ENCODE measurements around the gene KIAA1210. TPM values are rescaled to one million over a fixed set of nuclear protein-coding genes. Genes with fewer than 3 reads are reported as not detected.

Gene KIAA1210
- total RNA-seq, 1 donor from 2014 or later = not detected

- Mint-ChIP-seq H3K4me3 (ENCODE audit: unreplicated experiment) (no peak overlapping the region), H3K4me1 (ENCODE audit: low read depth) (no peaks in the 10 kb centered on the region), H3K36me3 (ENCODE audit: low read depth) (no peaks in the 10 kb centered on the region), H3K27ac (ENCODE audit: unreplicated experiment) (no peak overlapping the region), H3K9me3 (ENCODE audit: low read depth) (peaks cover 16% of the 10 kb centered on the region), H3K27me3 (ENCODE audit: low read depth) (peaks cover 11% of the 10 kb centered on the region)
- no peak for DNase-seq (ENCODE audit: low spot score)
- TF ChIP-seq CTCF (IDR thresholded peaks at IDR 0.05) = no peak
Measured at GRCh38 chrX:119087121-119087520, 40.5 kb downstream of the KIAA1210 start.

GRCh38 chrX:119084766-119085165, 42.8 kb downstream of the KIAA1210 start:
- no peak for DNase-seq (ENCODE audit: low spot score)
- no peak for TF ChIP-seq CTCF (IDR thresholded peaks at IDR 0.05)
- H3K36me3 Mint-ChIP-seq (ENCODE audit: low read depth) = no peaks in the 10 kb centered on the region
- peaks cover 3% of the 10 kb centered on the region for H3K27me3 Mint-ChIP-seq (ENCODE audit: low read depth)
- no peak overlapping the region for H3K4me3 Mint-ChIP-seq (ENCODE audit: unreplicated experiment)
- no peak overlapping the region for H3K27ac Mint-ChIP-seq (ENCODE audit: unreplicated experiment)
- H3K9me3 Mint-ChIP-seq (ENCODE audit: low read depth) = peaks cover 7% of the 10 kb centered on the region
- H3K4me1 Mint-ChIP-seq (ENCODE audit: low read depth) = no peaks in the 10 kb centered on the region

DNA sequence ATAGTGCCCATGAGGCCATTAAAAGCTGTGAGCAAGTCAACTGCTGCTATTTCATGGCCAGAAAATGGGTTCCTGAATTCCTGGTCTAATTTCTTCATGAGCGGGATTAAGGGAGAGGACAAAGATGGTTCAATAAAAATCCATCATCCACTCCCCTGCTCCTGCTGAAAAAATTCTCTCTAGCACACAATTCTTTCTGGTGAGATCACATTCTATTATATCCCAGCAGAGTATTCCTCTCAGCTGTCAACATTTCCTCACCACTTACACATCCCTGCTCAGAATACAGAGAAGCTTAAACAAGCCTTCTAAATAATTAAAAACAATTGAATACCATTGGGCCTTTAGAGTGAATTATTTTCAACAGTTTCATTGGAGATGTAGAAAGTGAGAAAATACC, 45.3 kb downstream of the KIAA1210 start:
- Mint-ChIP-seq H3K4me3 (ENCODE audit: unreplicated experiment) (no peak overlapping the region), H3K27me3 (ENCODE audit: low read depth) (peaks cover 8% of the 10 kb centered on the region), H3K9me3 (ENCODE audit: low read depth) (peaks cover 7% of the 10 kb centered on the region), H3K4me1 (ENCODE audit: low read depth) (no peaks in the 10 kb centered on the region), H3K36me3 (ENCODE audit: low read depth) (no peaks in the 10 kb centered on the region), H3K27ac (ENCODE audit: unreplicated experiment) (no peak overlapping the region)
- DNase-seq (ENCODE audit: low spot score) = no peak
- no peak for TF ChIP-seq CTCF (IDR thresholded peaks at IDR 0.05)

DNA sequence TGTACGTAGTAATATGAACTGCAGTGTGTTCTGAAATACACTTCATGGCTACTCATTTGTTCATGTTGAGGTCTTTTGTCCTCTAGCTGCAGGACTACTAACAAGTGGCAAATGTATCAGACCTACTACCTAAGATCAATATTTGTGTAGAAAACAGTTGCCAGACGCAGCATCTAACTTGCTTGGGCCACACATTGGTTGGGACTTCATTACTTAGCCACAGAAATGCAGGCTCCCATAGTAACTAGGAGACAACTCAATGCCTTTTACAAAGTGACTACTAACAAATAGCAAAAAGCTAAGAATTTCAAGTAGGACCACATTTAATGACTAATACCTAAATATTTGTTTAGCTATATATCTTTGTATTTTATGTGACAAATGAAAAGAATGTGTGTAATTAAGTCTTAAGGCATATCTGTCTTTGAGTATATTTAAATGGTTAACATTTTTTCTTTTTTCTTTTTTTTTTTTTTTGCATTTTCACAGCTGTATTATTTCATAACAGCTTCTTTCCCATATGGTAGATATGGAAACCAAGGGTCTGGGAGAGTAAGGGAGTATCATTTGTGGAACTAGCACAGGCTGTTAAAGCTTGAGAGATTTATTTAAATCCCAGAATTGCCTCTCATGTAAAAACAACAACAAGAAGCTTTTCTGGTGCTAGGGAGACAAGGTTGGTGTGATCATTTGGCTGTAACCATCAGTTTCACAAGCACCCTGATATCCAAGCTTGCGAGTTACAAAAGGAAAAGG, 52.2 kb downstream of the KIAA1210 start:
- Mint-ChIP-seq H3K27ac (ENCODE audit: unreplicated experiment) (no peak overlapping the region), H3K9me3 (ENCODE audit: low read depth) (peaks cover 7% of the 10 kb centered on the region), H3K27me3 (ENCODE audit: low read depth) (peaks cover 10% of the 10 kb centered on the region), H3K4me3 (ENCODE audit: unreplicated experiment) (no peak overlapping the region), H3K36me3 (ENCODE audit: low read depth) (no peaks in the 10 kb centered on the region), H3K4me1 (ENCODE audit: low read depth) (no peaks in the 10 kb centered on the region)
- DNase-seq (ENCODE audit: low spot score) = no peak
- TF ChIP-seq CTCF (IDR thresholded peaks at IDR 0.05) = no peak

GRCh38 chrX:119073911-119074310, 53.7 kb downstream of the KIAA1210 start:
- Mint-ChIP-seq H3K9me3 (ENCODE audit: low read depth) (peaks cover 7% of the 10 kb centered on the region), H3K27me3 (ENCODE audit: low read depth) (peaks cover 4% of the 10 kb centered on the region), H3K4me1 (ENCODE audit: low read depth) (no peaks in the 10 kb centered on the region), H3K27ac (ENCODE audit: unreplicated experiment) (no peak overlapping the region), H3K36me3 (ENCODE audit: low read depth) (no peaks in the 10 kb centered on the region), H3K4me3 (ENCODE audit: unreplicated experiment) (no peak overlapping the region)
- TF ChIP-seq CTCF (IDR thresholded peaks at IDR 0.05) = no peak
- no peak for DNase-seq (ENCODE audit: low spot score)

All from chondrocyte (in vitro differentiated cells).